HG03064 (cell line): Measurements from ENCODE around the gene FAH.
"Not testable (repeated sequence)": the region's sequence is repeated elsewhere in the genome, so short reads cannot be mapped to it uniquely, and the experiment has no call there.

Experiments
- ATAC-seq: cut with Tn5 transposase; IDR thresholded peaks from one replicate; pipeline ENCODE4 v1.9.1; 2021; ENCODE audit warnings: low read depth; ENCODE audit not compliant: unreplicated experiment

FAH gene

GRCh38 chr15:80152896-80153876 is at the start of gene FAH:
Gene FAH (plus strand): TSS chr15:80152999. CDS start chr15:80153055, 56 bp downstream.
- ATAC-seq = no peak

GRCh38 chr15:80105193-80105592 is 47.6 kb upstream of the FAH start:
- ATAC-seq = no peak

GRCh38 chr15:80105595-80105994 is 47.2 kb upstream of the FAH start:
- ATAC-seq = no peak

GRCh38 chr15:80106051-80106450 is 46.7 kb upstream of the FAH start:
- no peak for ATAC-seq

- no peak for ATAC-seq
Observed at GRCh38 chr15:80107204-80107603, 45.6 kb upstream of the FAH start.

- ATAC-seq = no peak
Observed at GRCh38 chr15:80107774-80108173, 45.0 kb upstream of the FAH start.

- no peak for ATAC-seq
Observed at GRCh38 chr15:80109388-80109787, 43.4 kb upstream of the FAH start.

- no peak for ATAC-seq
Observed at GRCh38 chr15:80110920-80111319, 41.9 kb upstream of the FAH start.

- no peak for ATAC-seq
Observed at GRCh38 chr15:80114114-80114513, 38.7 kb upstream of the FAH start.

- no peak for ATAC-seq
Observed at GRCh38 chr15:80115021-80115420, 37.8 kb upstream of the FAH start.

- no peak for ATAC-seq
Observed at GRCh38 chr15:80118956-80119355, 33.8 kb upstream of the FAH start.

- no peak for ATAC-seq
Observed at GRCh38 chr15:80120636-80121035, 32.2 kb upstream of the FAH start.

- no peak for ATAC-seq
Observed at GRCh38 chr15:80121546-80121945, 31.3 kb upstream of the FAH start.

- no peak for ATAC-seq
Observed at GRCh38 chr15:80123034-80123433, 29.8 kb upstream of the FAH start.

GRCh38 chr15:80127253-80127652 is 25.5 kb upstream of the FAH start:
- ATAC-seq = not testable (repeated sequence)

- ATAC-seq = no peak
Observed at GRCh38 chr15:80127911-80128310, 24.9 kb upstream of the FAH start.

- ATAC-seq = no peak
Observed at GRCh38 chr15:80132382-80132781, 20.4 kb upstream of the FAH start.

GRCh38 chr15:80136854-80137253 is 15.9 kb upstream of the FAH start:
- ATAC-seq = no peak

GRCh38 chr15:80138961-80139360 is 13.8 kb upstream of the FAH start:
- no peak for ATAC-seq

- ATAC-seq = no peak
Observed at GRCh38 chr15:80140909-80141308, 11.9 kb upstream of the FAH start.

- ATAC-seq = no peak
Observed at GRCh38 chr15:80141916-80142598, 10.7 kb upstream of the FAH start.

- no peak for ATAC-seq
Observed at GRCh38 chr15:80142646-80143045, 10.2 kb upstream of the FAH start.
